Measurements from ENCODE around the gene SGIP1.

GRCh38 chr1:66704177-66704875 is 170.4 kb downstream of the SGIP1 start:
- no peak for TF ChIP-seq CTCF (IDR thresholded peaks at IDR 0.05)
- no peak for TF ChIP-seq EP300 (IDR thresholded peaks at IDR 0.05)

Data from sigmoid colon (tissue), 4 donors.